Measurements from ENCODE around the gene LEMD3.

Gene LEMD3

DNA sequence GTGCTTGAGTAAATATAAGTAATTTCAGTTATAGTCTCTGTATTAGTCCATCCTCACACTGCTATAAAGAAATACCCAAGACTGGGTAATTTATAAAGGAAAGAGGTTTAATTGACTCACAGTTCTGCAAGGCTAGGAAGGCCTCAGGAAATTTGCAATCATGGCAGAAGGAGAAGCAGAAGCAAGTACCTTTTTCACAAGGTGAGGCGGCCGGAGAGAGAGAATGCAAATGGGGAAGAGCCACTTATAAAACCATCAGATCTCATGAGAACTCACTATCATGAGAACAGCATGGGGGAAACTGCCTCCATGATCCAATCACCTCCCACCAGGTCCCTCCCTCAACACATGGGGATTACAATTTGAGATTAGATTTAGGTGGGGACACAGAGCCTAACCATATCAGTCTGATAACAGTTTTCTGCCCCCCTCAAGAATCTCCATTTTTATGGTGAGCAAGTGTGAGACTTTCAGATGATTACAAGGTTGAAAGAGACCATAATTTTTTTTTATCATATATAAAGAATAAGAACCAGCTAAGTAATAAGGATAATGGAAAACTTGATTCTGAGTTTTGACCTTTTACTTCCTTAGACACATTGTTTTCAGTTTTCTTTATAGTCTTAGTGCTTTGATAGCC lies 35.6 kb downstream of the LEMD3 start:
- no peak for DNase-seq (ENCODE audit: low read depth in 4 of 4, low spot score in 1 of 4)

DNA sequence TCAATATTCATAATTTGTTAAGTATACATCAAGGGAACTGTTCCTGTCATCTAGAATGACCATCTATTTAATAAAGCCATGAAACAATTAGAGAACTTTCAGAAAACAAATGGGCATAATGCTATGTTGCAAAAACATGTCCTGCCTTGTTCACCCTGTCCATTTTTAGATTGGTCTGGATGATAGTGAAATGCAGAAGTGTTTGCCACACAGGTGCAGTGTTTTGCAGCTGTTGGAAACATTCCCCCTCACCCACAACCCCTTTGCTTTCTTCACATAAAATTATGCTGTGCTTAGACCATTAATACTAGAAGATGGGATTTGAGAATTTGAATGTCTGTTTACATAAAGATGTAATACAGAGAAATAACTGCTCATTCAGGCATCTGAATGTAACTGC lies 36.5 kb downstream of the LEMD3 start:
- DNase-seq (ENCODE audit: low read depth in 4 of 4, low spot score in 1 of 4) = no peak

DNA sequence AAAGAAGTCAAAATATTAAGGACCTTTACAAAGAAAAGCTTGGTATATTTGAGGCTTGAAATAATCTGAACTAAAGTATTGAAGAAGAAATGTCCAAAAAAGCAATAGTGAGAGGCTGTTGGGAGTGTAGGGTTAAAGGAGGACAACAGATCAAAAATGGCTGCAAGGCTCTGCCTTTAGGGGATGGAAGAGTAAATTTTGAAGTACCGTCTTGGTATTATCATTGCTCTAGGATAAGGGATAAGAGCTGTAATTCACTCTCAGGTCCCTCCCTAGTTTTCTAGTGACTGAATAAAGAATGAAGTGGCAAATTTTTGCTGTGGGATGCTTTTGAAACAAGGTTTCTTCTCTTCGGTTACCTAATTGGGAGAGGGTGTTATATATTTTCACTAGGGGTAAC lies 38.7 kb downstream of the LEMD3 start:
- no peak for DNase-seq (ENCODE audit: low read depth in 4 of 4, low spot score in 1 of 4)

DNA sequence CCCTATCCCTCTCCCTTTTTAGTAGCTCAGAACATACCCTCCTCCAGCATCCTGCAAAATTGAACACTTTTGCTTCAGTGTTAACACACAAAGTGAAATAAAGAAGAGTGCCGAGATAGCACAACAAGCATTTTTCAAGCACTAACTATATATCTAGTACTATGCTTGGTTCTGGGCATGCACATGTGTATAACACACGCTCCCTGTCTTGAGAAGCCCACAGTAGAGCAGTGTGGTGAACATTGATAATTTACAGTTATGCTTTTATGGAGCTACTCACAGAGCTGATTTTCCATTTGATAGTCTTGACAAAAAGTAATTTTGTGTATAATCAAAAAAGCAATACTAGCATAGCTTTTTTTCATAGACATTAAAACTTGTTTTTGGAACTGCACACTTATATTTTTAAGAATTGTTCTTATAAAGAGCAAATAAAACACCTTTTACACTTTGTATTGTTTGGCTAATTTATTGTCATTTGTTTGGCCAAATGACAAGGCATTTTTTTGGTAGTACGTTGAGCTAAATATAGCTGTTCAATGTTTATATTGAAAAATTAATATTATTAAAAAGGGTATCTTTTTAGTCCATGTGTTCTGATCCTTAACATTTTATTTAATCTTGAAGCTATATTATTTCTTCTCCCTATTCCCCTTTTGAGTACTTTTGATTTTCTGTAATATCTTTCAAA lies 39.7 kb downstream of the LEMD3 start:
- no peak for DNase-seq (ENCODE audit: low read depth in 4 of 4, low spot score in 1 of 4)

- no peak for DNase-seq (ENCODE audit: low read depth in 4 of 4, low spot score in 1 of 4)
Measured at GRCh38 chr12:65209655-65210043, 40.3 kb downstream of the LEMD3 start.

GRCh38 chr12:65217086-65217485 lies 47.7 kb downstream of the LEMD3 start:
- DNase-seq (ENCODE audit: low read depth in 4 of 4, low spot score in 1 of 4) = no peak

GRCh38 chr12:65220761-65221160 lies 51.4 kb downstream of the LEMD3 start:
- no peak for DNase-seq (ENCODE audit: low read depth in 4 of 4, low spot score in 1 of 4)

DNA sequence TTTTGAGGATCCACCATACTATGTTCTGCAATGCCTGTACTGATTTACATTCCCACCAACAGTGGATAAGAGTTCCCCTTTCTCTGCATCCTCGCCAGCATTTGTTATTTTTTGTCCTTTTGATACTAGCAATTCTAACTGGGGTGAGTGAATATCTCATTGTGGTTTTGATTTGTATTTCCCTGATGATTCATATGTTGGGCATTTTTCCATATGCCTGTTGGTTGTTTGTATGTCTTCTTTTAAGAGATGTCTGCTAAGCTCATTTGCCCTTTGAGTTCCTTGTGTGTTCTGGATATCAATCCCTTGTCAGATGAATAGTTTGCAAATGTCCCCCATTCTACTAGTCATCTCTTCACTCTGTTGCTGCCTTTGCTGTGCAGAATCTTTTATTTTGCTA lies 60.1 kb downstream of the LEMD3 start:
- DNase-seq (ENCODE audit: low read depth in 4 of 4, low spot score in 1 of 4) = no peak

DNA sequence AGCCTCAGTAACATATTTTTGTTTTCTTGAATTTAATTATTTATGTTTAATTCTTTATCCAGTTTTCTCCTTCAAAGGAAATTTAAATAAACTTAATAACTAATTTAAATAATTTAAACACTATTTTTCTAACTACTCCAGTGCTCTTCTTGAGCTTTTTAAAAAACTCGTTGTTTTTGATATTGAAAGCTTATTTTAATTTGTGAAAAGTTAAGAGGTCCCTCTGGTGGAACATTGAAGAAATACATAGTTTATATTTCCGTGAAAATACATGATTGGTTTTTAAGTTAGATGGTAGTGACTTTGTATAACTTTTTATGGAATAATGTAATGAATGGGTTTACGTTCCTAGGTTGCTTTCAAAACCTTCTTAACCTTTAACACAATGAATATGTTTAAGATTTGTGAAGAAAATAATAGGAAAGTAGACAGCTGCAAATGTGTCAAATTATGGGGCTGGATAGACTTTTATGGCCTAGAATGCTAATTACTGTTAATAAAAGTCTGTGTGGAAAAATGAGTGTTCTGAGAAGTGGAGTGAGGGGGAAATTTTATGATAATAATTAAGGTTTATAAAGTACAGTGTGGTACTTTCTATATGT lies 63.2 kb downstream of the LEMD3 start:
- DNase-seq (ENCODE audit: low read depth in 4 of 4, low spot score in 1 of 4) = no peak

GRCh38 chr12:65237153-65237552 lies 67.8 kb downstream of the LEMD3 start:
- DNase-seq (ENCODE audit: low read depth in 4 of 4, low spot score in 1 of 4) = no peak

GRCh38 chr12:65238609-65239008 lies 69.2 kb downstream of the LEMD3 start:
- DNase-seq (ENCODE audit: low read depth in 4 of 4, low spot score in 1 of 4) = no peak

GRCh38 chr12:65248656-65249633 lies 79.6 kb downstream of the LEMD3 start:
- DNase-seq (ENCODE audit: low read depth in 4 of 4, low spot score in 1 of 4) = no peak

DNA sequence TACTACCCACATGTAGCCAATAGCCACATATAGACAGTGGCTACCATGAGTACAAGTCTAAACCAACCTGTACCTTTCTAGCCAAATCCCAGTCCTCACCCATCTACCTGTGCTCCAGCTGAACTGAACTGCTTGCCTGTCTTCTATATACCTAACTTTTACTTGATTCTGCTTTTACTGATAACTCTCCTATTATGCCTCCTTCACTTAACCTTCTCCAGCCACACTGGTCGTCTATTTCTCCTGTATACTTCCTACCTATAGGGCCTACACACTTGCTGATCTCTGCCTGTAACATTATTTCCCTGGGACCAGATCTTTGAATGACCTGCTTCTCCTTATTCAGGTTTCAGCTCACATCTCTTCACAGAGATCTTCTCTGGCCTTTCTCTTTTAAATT lies 83.1 kb downstream of the LEMD3 start:
- no peak for DNase-seq (ENCODE audit: low read depth in 4 of 4, low spot score in 1 of 4)

GRCh38 chr12:65257986-65258385 lies 88.6 kb downstream of the LEMD3 start:
- no peak for DNase-seq (ENCODE audit: low read depth in 4 of 4, low spot score in 1 of 4)

DNA sequence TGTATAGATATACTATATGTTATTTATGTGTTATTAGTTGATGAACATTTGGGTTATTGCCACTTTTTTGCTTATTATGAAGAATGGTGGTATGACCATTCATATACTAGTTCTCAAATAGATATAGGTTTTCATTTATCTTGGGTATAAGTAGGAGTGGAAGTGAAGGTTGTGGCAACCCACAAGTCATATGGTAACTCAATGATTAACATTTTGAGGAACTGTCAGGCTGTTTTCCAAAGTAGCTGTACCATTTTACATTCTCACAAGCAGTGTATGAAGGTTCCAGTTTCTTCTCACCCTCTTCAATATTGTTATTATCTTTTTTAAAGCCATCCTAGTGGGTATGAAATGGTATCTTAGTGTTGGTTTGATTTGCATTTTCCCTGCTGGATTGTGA lies 90.1 kb downstream of the LEMD3 start:
- DNase-seq (ENCODE audit: low read depth in 4 of 4, low spot score in 1 of 4) = no peak

GRCh38 chr12:65263777-65264176 lies 94.4 kb downstream of the LEMD3 start:
- no peak for DNase-seq (ENCODE audit: low read depth in 4 of 4, low spot score in 1 of 4)

- DNase-seq (ENCODE audit: low read depth in 4 of 4, low spot score in 1 of 4) = no peak
Measured at GRCh38 chr12:65266408-65266807, 97.0 kb downstream of the LEMD3 start.

DNA sequence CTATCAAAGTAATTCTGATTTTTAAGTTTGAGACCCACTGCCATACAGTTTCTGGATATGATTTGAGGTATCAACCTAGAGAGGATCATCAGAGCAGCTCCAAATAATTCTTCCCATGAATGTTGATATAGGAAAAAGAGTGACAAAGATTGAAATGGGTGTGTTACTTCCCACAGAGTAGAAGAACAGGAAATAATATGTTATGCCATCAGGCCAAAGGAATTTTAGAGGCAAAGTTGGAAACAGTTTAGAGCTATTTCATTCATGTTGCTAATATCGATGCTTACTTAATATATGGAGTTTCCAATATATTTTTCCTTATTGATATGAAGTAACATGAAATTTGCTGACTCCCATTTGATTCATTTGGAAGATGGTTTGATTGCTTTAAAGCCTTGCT lies 100.2 kb downstream of the LEMD3 start:
- no peak for DNase-seq (ENCODE audit: low read depth in 4 of 4, low spot score in 1 of 4)

- no peak for DNase-seq (ENCODE audit: low read depth in 4 of 4, low spot score in 1 of 4)
Measured at GRCh38 chr12:65274602-65275272, 105.4 kb downstream of the LEMD3 start.

DNA sequence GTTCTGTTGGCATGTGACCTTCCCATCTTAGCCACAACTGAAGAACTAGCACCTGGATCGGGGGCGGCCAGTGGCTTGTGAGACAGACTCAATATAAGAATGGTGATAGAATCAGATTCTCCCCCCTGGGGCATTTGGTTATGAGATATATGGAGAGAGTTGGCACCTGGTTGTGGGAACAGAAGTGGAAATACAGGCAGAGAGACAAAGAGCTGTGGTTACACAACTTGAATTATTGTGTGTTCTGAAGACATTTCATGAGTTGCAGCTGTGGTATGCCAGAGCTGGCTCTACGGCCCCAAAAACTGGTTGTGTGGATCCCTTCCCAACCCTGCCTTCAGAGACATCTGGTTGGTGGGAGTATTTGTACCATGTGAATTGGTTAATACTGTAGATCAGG lies 106.2 kb downstream of the LEMD3 start:
- no peak for DNase-seq (ENCODE audit: low read depth in 4 of 4, low spot score in 1 of 4)

- DNase-seq (ENCODE audit: low read depth in 4 of 4, low spot score in 1 of 4) = no peak
Measured at GRCh38 chr12:65276916-65277530, 107.6 kb downstream of the LEMD3 start.

Data from stimulated activated CD4-positive, alpha-beta T cell treated with anti-CD3 and anti-CD28 coated beads, Interleukin-1b, Interleukin-23, amount 100 ng/mL, for 24 hours (primary cell).